Right atrium auricular region (tissue), 2 donors: ENCODE results near the gene PIGU. TPM values are rescaled to one million over a fixed set of nuclear protein-coding genes. Genes with fewer than 3 reads are reported as not detected.
"Not testable (repeated sequence)": the region's sequence is repeated elsewhere in the genome, so short reads cannot be mapped to it uniquely, and the experiment has no call there.

Experiments
- DNase-seq: peaks from one replicate; pipeline ENCODE4 v3.0.0-alpha.2; 2019; ENCODE audit warnings: low spot score
- H3K27ac ChIP-seq, 2 donors: fragments of 200-600 bp; sonication (generic); 1 replicate in 1 of 2; 2 replicates in 1 of 2; pipeline ENCODE4 v1.5.1; 2016 to 2019
- H3K27me3 ChIP-seq, 2 donors: fragments of 200-600 bp; sonication (generic); one replicate each; pipeline versions ENCODE4 v1.5.1 to v1.6.0; 2017 to 2019
- H3K36me3 ChIP-seq: fragments of 200-600 bp; sonication (generic); one replicate; pipeline ENCODE4 v1.5.1; 2016
- H3K4me1 ChIP-seq, 2 donors: fragments of 200-600 bp; sonication (generic); one replicate each; pipeline versions ENCODE4 v1.5.1 to v1.6.0; 2017 to 2019
- H3K4me3 ChIP-seq, 2 donors: fragments of 200-600 bp; sonication (generic); 1 replicate in 1 of 2; 2 replicates in 1 of 2; pipeline ENCODE4 v1.5.1; 2017 to 2019; ENCODE audit warnings: mild to moderate bottlenecking in 1 of 2, moderate library complexity in 1 of 2
- H3K9me3 ChIP-seq, 2 donors: fragments of 200-600 bp; sonication (generic); one replicate each; pipeline ENCODE4 v1.5.1; 2019
- total RNA-seq, 2 donors: library from RNA; depleted of rRNA; stranded (reverse); fragments of >200 nt; gene quantifications; one replicate each; pipeline ENCODE4 v1.1.0, GENCODE V29; 2016
- TF ChIP-seq, protein P1 (sequence below), 2 donors: fragments of 200-600 bp; sonication (generic); IDR thresholded peaks; one replicate each; pipeline ENCODE4 v1.5.1; 2019; ENCODE audit warnings: antibody characterized with exemption in 2 of 2

PIGU gene
- total RNA-seq, 2 donors from 2014 or later: 16.6 to 17.7 TPM

GRCh38 chr20:34525709-34526416 lies 151.0 kb downstream of the PIGU start:
- Histone ChIP-seq H3K9me3 (no peaks in the 10 kb centered on the region), H3K27me3 (no peaks in the 10 kb centered on the region), H3K27ac (peak overlapping the region; percentile 80 to 84), H3K36me3 (peaks cover 38% of the 10 kb centered on the region), H3K4me3 (no peak overlapping the region), H3K4me1 (peaks cover 0 to 74% of the 10 kb centered on the region in 2 donors)
- TF ChIP-seq, protein P1, sequence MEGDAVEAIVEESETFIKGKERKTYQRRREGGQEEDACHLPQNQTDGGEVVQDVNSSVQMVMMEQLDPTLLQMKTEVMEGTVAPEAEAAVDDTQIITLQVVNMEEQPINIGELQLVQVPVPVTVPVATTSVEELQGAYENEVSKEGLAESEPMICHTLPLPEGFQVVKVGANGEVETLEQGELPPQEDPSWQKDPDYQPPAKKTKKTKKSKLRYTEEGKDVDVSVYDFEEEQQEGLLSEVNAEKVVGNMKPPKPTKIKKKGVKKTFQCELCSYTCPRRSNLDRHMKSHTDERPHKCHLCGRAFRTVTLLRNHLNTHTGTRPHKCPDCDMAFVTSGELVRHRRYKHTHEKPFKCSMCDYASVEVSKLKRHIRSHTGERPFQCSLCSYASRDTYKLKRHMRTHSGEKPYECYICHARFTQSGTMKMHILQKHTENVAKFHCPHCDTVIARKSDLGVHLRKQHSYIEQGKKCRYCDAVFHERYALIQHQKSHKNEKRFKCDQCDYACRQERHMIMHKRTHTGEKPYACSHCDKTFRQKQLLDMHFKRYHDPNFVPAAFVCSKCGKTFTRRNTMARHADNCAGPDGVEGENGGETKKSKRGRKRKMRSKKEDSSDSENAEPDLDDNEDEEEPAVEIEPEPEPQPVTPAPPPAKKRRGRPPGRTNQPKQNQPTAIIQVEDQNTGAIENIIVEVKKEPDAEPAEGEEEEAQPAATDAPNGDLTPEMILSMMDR (IDR thresholded peaks at IDR 0.05): no peak
- DNase-seq: peak; percentile 90

GRCh38 chr20:34525342-34525708 lies 151.6 kb downstream of the PIGU start:
- no peak overlapping the region for H3K4me3 ChIP-seq
- TF ChIP-seq, protein P1 (IDR thresholded peaks at IDR 0.05): no peak
- peaks cover 0 to 69% of the 10 kb centered on the region in 2 donors for H3K4me1 ChIP-seq
- DNase-seq: peak; percentile 42
- no peaks in the 10 kb centered on the region for H3K27me3 ChIP-seq
- H3K9me3 ChIP-seq: no peaks in the 10 kb centered on the region
- peak overlapping the region; percentile 80 to 84 for H3K27ac ChIP-seq
- peaks cover 33% of the 10 kb centered on the region for H3K36me3 ChIP-seq

DNA sequence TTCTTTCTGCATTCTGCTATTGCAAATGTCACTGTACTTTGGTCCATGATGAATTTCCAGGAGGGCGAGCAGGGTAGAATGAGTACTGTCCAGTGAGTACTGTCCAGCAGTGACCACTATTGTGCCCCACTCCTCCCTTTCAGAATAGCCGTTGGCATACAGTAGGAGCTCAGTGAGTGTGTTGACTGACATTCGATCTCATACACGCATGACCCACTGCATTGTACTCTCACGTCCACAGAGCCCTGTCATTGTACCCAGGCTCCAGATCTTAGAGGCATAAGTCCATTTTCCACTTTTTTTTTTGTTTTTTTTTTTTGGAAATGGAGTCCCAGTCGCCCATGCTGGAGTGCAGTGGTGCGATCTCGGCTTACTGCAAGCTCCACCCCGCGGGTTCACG lies 152.5 kb downstream of the PIGU start:
- no peaks in the 10 kb centered on the region for H3K9me3 ChIP-seq
- H3K36me3 ChIP-seq: peaks cover 26% of the 10 kb centered on the region
- peak; percentile 32 for DNase-seq
- no peaks in the 10 kb centered on the region for H3K27me3 ChIP-seq
- no peak overlapping the region for H3K4me3 ChIP-seq
- TF ChIP-seq, protein P1 (IDR thresholded peaks at IDR 0.05): no peak
- H3K4me1 ChIP-seq: peaks cover 0 to 63% of the 10 kb centered on the region in 2 donors
- H3K27ac ChIP-seq: peak overlapping the region; percentile 80 to 84

GRCh38 chr20:34522969-34523871 lies 153.7 kb downstream of the PIGU start:
- peak; percentile 56 for DNase-seq
- H3K4me3 ChIP-seq: no peak overlapping the region
- H3K36me3 ChIP-seq: peaks cover 16% of the 10 kb centered on the region

DNA sequence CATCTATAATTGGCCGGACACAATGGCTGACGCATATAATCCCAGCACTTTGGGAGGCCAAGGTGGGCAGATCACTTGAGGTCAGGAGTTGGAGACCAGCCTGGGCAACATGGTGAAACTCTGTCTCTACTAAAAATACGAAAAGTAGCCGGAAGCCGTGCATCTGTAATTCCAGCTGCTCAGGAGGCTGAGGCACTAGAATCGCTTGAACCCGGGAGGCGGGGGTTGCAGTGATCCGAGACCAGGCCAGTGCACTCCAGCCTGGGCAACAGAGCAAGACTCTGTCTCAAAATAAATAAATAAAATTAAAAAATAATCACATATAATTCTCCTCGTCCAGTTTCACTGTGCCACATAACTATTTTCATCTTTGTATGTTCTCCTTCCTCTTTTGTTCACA lies 157.1 kb downstream of the PIGU start:
- peaks cover 0 to 54% of the 10 kb centered on the region in 2 donors for H3K4me1 ChIP-seq

More at GRCh38 chr20:34522969-34523871, 153.7 kb downstream of the PIGU start:
- peaks cover 0 to 61% of the 10 kb centered on the region in 2 donors for H3K4me1 ChIP-seq
- TF ChIP-seq, protein P1 (IDR thresholded peaks at IDR 0.05): peak in 1 of 2 donors; percentile 61
- H3K9me3 ChIP-seq: no peaks in the 10 kb centered on the region
- no peaks in the 10 kb centered on the region for H3K27me3 ChIP-seq
- peak overlapping the region; percentile 62 to 63 for H3K27ac ChIP-seq

DNA sequence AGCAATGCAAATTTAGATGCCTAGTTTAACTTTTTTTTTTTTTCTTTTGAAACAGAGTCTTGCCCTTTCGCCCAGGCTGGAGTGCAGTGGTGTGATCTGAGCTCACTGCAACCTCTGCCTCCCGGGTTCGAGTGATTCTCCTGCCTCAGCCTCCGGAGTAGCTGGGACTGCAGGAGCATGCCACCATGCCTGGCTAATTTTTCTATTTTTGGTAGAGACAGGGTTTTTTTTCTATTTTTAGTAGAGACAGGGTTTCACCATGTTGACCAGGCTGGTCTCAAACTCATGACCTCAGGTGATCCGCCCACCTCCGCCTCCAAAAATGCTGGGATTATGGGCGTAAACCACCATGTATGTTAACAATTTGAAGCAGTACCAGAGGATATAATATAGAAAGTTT lies 158.0 kb downstream of the PIGU start:
- not testable (repeated sequence) for H3K4me3 ChIP-seq, H3K27ac ChIP-seq, H3K9me3 ChIP-seq, DNase-seq, H3K27me3 ChIP-seq, H3K36me3 ChIP-seq
- H3K4me1 ChIP-seq: peaks cover 0 to 54% of the 10 kb centered on the region in 2 donors

More for the DNA sequence above, 157.1 kb downstream of the PIGU start:
- not testable (repeated sequence) for H3K9me3 ChIP-seq, DNase-seq, H3K36me3 ChIP-seq, H3K4me3 ChIP-seq, H3K27me3 ChIP-seq, H3K27ac ChIP-seq
